WI38 (cell line): Measurements from ENCODE around the gene PATL1.

Experiments
- H3K4me3 ChIP-seq: 2 replicates; pipeline ENCODE4 v1.5.1; 2011; ENCODE audit warnings: low read depth, mild to moderate bottlenecking, control low read depth, low read length
- TF ChIP-seq, protein P1 (sequence below): IDR thresholded peaks from 2 replicates; pipeline ENCODE4 v1.5.1; 2012; ENCODE audit warnings: low read depth, mild to moderate bottlenecking, control low read depth, low read length

PATL1 gene

DNA sequence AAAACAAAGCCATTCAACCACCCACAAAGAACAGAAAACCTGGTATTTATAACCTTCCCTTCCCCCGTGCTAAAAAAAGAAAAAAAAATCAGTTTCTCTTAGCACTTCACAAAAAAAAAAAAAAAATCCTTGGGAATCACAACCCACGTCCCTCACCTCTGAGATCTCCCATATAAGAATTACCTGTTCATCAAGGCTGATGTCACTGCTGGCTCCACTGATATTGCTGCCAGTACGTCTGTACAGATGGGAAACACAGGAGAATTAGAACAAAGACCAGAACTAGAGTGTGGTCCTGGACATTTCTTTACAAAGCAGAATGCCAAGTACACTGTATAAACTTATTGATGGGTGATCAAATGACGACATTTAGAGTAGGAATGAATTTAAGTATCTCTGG, 68.2 kb downstream of the PATL1 start:
- TF ChIP-seq, protein P1, sequence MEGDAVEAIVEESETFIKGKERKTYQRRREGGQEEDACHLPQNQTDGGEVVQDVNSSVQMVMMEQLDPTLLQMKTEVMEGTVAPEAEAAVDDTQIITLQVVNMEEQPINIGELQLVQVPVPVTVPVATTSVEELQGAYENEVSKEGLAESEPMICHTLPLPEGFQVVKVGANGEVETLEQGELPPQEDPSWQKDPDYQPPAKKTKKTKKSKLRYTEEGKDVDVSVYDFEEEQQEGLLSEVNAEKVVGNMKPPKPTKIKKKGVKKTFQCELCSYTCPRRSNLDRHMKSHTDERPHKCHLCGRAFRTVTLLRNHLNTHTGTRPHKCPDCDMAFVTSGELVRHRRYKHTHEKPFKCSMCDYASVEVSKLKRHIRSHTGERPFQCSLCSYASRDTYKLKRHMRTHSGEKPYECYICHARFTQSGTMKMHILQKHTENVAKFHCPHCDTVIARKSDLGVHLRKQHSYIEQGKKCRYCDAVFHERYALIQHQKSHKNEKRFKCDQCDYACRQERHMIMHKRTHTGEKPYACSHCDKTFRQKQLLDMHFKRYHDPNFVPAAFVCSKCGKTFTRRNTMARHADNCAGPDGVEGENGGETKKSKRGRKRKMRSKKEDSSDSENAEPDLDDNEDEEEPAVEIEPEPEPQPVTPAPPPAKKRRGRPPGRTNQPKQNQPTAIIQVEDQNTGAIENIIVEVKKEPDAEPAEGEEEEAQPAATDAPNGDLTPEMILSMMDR = no peak
- no peak overlapping the region for H3K4me3 ChIP-seq

DNA sequence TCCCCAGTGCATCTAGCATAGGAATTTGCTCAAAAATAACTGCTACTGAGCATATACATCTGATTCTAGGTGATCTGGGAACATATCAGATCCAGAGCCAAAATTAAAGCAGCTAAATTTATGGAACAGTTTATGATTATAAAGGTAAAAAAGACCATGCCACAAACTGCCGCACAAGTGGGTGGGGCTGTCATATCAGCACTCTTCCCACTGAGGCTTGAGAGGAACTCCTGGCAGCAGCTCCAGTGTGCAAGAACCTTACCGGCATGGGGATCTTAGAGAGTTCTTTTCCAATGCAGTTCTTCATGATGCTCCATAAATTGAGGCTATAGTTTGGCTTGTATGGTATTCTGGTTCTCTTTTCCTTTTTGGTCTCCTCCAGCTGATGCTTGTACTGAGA, 68.6 kb downstream of the PATL1 start:
- no peak overlapping the region for H3K4me3 ChIP-seq
- TF ChIP-seq, protein P1 = no peak

DNA sequence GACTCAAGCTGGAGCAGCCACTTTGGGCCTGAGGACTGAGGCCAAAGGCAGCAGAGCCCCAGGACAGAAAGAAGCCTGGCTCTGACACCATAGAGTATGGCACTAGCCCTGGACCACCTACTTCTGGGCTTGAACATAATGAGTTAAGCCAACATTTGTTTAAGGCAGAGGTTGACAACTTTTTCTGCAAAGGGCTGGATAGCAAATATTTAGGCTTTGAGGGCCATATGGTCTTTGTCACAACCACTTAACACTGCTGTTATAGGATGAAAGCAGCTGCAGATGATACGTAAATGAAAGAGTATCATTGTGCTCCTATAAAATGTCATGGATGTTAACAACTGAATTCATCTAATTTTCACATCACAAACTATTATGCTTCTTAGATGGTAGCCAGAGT, 69.9 kb downstream of the PATL1 start:
- TF ChIP-seq, protein P1 = no peak
- H3K4me3 ChIP-seq = no peak overlapping the region
